ENCODE measurements around the gene REP15. TPM values are rescaled to one million over a fixed set of nuclear protein-coding genes. Genes with fewer than 3 reads are reported as not detected.

The REP15 gene
- total RNA-seq, 2 donors from 2014 or later = 2.4 to 7.6 TPM

GRCh38 chr12:27674989-27675388 lies 21.3 kb upstream of the REP15 start:
- Histone ChIP-seq H3K27ac (ENCODE audit: low read depth, low read length) (no peak overlapping the region), H3K4me1 (ENCODE audit: control insufficient read depth, insufficient read depth, low read length) (no peaks in the 10 kb centered on the region), H3K9me3 (ENCODE audit: control insufficient read depth, low read length) (no peaks in the 10 kb centered on the region), H3K27me3 (ENCODE audit: control insufficient read depth, insufficient read depth, low read length, poor library complexity, severe bottlenecking) (no peaks in the 10 kb centered on the region), H3K9ac (ENCODE audit: extremely low read depth, low read length, poor library complexity, severe bottlenecking) (no peak overlapping the region), H3K36me3 (ENCODE audit: control insufficient read depth, insufficient read depth, low read length) (peaks cover 90% of the 10 kb centered on the region), H3K4me3 (ENCODE audit: low read length) (no peak overlapping the region)
- WGBS, 2 experiments (ENCODE audit: insufficient coverage in 1 of 2, insufficient read length in 1 of 2) = 88% methylated on average over 2 of the region's 2 CpGs; no CpG with 5 or more reads in 1 of the 2 experiments
- H3K36me3 Mint-ChIP-seq (ENCODE audit: low read depth) = peaks cover 70% of the 10 kb centered on the region
- H3K27ac Mint-ChIP-seq = peak overlapping the region; percentile 13
- H3K4me3 Mint-ChIP-seq = no peak overlapping the region
- H3K27me3 Mint-ChIP-seq (ENCODE audit: insufficient read depth) = no peaks in the 10 kb centered on the region
- H3K4me1 Mint-ChIP-seq = no peaks in the 10 kb centered on the region
- no peak for DNase-seq
- TF ChIP-seq CTCF (conservative IDR thresholded peaks at IDR 0.05) = no peak
- H3K9me3 Mint-ChIP-seq = no peaks in the 10 kb centered on the region

DNA sequence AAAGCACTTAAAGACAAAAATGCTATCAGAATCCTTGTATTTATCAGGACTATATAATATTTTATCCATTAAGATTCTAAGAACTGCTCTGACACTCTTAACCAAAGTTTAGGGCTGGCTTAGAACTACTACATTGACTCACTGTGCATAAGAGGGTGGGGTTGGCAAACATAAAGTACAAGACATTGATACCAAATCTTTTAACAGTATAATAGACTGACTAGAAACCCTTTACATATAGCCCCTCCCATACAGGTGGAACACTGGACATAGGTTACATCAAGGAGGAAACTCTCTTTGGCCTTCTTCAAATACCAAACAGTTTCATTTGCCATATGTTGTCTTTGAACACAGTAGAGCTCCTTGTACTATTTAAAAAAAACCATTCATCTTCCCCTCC lies 15.6 kb upstream of the REP15 start:
- Histone ChIP-seq H3K4me1 (ENCODE audit: control insufficient read depth, insufficient read depth, low read length) (no peaks in the 10 kb centered on the region), H3K4me3 (ENCODE audit: low read length) (no peak overlapping the region), H3K27me3 (ENCODE audit: control insufficient read depth, insufficient read depth, low read length, poor library complexity, severe bottlenecking) (no peaks in the 10 kb centered on the region), H3K27ac (ENCODE audit: low read depth, low read length) (no peak overlapping the region), H3K9ac (ENCODE audit: extremely low read depth, low read length, poor library complexity, severe bottlenecking) (no peak overlapping the region), H3K36me3 (ENCODE audit: control insufficient read depth, insufficient read depth, low read length) (peaks cover 83% of the 10 kb centered on the region), H3K9me3 (ENCODE audit: control insufficient read depth, low read length) (no peaks in the 10 kb centered on the region)
- Mint-ChIP-seq H3K27ac (no peak overlapping the region), H3K9me3 (no peaks in the 10 kb centered on the region), H3K27me3 (ENCODE audit: insufficient read depth) (no peaks in the 10 kb centered on the region), H3K36me3 (ENCODE audit: low read depth) (peaks cover 78% of the 10 kb centered on the region), H3K4me1 (no peaks in the 10 kb centered on the region), H3K4me3 (no peak overlapping the region)
- TF ChIP-seq CTCF (conservative IDR thresholded peaks at IDR 0.05) = no peak
- DNase-seq = no peak

DNA sequence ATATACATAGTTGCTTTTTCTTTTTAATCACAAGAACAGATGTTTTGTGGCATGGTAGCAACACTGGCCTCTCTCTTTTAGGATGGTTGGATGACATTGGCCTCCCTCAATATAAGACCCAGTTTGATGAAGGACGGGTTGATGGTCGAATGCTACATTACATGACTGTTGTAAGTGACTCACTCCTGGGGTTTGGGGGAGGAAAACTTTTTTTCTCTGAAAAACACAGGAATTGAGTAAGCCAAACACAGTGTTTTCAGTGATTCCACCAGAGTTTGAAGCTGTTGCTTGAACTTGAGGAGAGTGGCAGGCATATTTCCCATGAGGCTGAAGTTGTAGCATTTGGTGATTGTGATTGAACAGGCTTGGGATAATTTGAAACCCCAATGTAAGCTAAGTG lies 13.7 kb upstream of the REP15 start:
- Histone ChIP-seq H3K4me3 (ENCODE audit: low read length) (no peak overlapping the region), H3K9me3 (ENCODE audit: control insufficient read depth, low read length) (no peaks in the 10 kb centered on the region), H3K4me1 (ENCODE audit: control insufficient read depth, insufficient read depth, low read length) (no peaks in the 10 kb centered on the region), H3K27ac (ENCODE audit: low read depth, low read length) (no peak overlapping the region), H3K36me3 (ENCODE audit: control insufficient read depth, insufficient read depth, low read length) (peaks cover 78% of the 10 kb centered on the region), H3K27me3 (ENCODE audit: control insufficient read depth, insufficient read depth, low read length, poor library complexity, severe bottlenecking) (no peaks in the 10 kb centered on the region), H3K9ac (ENCODE audit: extremely low read depth, low read length, poor library complexity, severe bottlenecking) (no peak overlapping the region)
- no peak for TF ChIP-seq CTCF (conservative IDR thresholded peaks at IDR 0.05)
- no peaks in the 10 kb centered on the region for H3K4me1 Mint-ChIP-seq
- peaks cover 76% of the 10 kb centered on the region for H3K36me3 Mint-ChIP-seq (ENCODE audit: low read depth)
- H3K9me3 Mint-ChIP-seq = no peaks in the 10 kb centered on the region
- no peaks in the 10 kb centered on the region for H3K27me3 Mint-ChIP-seq (ENCODE audit: insufficient read depth)
- no peak overlapping the region for H3K27ac Mint-ChIP-seq
- DNase-seq = no peak
- WGBS, 2 experiments (ENCODE audit: insufficient coverage in 1 of 2, insufficient read length in 1 of 2) = 96% methylated on average over 2 of the region's 2 CpGs; no CpG with 5 or more reads in 1 of the 2 experiments
- no peak overlapping the region for H3K4me3 Mint-ChIP-seq
